ENCODE measurements around the gene SLAMF1. TPM values are rescaled to one million over a fixed set of nuclear protein-coding genes. Genes with fewer than 3 reads are reported as not detected.
"Not testable (repeated sequence)": the region's sequence is repeated elsewhere in the genome, so short reads cannot be mapped to it uniquely, and the experiment has no call there.

SLAMF1 gene, protein sequence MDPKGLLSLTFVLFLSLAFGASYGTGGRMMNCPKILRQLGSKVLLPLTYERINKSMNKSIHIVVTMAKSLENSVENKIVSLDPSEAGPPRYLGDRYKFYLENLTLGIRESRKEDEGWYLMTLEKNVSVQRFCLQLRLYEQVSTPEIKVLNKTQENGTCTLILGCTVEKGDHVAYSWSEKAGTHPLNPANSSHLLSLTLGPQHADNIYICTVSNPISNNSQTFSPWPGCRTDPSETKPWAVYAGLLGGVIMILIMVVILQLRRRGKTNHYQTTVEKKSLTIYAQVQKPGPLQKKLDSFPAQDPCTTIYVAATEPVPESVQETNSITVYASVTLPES
- total RNA-seq = 46.6 TPM
- polyA plus RNA-seq = 115 TPM
- long read RNA-seq, donor 1, full-length matches to known transcripts = 3 of 3 reads
- long read RNA-seq, donor 1, partial matches to known transcripts = 0 of 3 reads
- long read RNA-seq, donor 1, other reads (novel, unspliced or antisense) = 0 of 3 reads
- long read RNA-seq, donor 2, full-length matches to known transcripts = 36 of 98 reads
- long read RNA-seq, donor 2, partial matches to known transcripts = 56 of 98 reads
- long read RNA-seq, donor 2, other reads (novel, unspliced or antisense) = 6 of 98 reads
- long read RNA-seq, donor 3, full-length matches to known transcripts = 39 of 85 reads
- long read RNA-seq, donor 3, partial matches to known transcripts = 46 of 85 reads
- long read RNA-seq, donor 3, other reads (novel, unspliced or antisense) = 0 of 85 reads
- long read RNA-seq, donor 4, full-length matches to known transcripts = 8 of 26 reads
- long read RNA-seq, donor 4, partial matches to known transcripts = 18 of 26 reads
- long read RNA-seq, donor 4, other reads (novel, unspliced or antisense) = 0 of 26 reads
- long read RNA-seq, donor 5, full-length matches to known transcripts = 12 of 25 reads
- long read RNA-seq, donor 5, partial matches to known transcripts = 13 of 25 reads
- long read RNA-seq, donor 5, other reads (novel, unspliced or antisense) = 0 of 25 reads
- long read RNA-seq, donor 6, full-length matches to known transcripts = 15 of 40 reads
- long read RNA-seq, donor 6, partial matches to known transcripts = 25 of 40 reads
- long read RNA-seq, donor 6, other reads (novel, unspliced or antisense) = 0 of 40 reads
- long read RNA-seq, donor 7, full-length matches to known transcripts = 17 of 29 reads
- long read RNA-seq, donor 7, partial matches to known transcripts = 12 of 29 reads
- long read RNA-seq, donor 7, other reads (novel, unspliced or antisense) = 0 of 29 reads
- long read RNA-seq, donor 8, full-length matches to known transcripts = 9 of 9 reads
- long read RNA-seq, donor 8, partial matches to known transcripts = 0 of 9 reads
- long read RNA-seq, donor 8, other reads (novel, unspliced or antisense) = 0 of 9 reads
- long read RNA-seq, donor 9, full-length matches to known transcripts = 24 of 42 reads
- long read RNA-seq, donor 9, partial matches to known transcripts = 13 of 42 reads
- long read RNA-seq, donor 9, other reads (novel, unspliced or antisense) = 5 of 42 reads
- long read RNA-seq, donor 10, full-length matches to known transcripts = 15 of 34 reads
- long read RNA-seq, donor 10, partial matches to known transcripts = 19 of 34 reads
- long read RNA-seq, donor 10, other reads (novel, unspliced or antisense) = 0 of 34 reads

DNA sequence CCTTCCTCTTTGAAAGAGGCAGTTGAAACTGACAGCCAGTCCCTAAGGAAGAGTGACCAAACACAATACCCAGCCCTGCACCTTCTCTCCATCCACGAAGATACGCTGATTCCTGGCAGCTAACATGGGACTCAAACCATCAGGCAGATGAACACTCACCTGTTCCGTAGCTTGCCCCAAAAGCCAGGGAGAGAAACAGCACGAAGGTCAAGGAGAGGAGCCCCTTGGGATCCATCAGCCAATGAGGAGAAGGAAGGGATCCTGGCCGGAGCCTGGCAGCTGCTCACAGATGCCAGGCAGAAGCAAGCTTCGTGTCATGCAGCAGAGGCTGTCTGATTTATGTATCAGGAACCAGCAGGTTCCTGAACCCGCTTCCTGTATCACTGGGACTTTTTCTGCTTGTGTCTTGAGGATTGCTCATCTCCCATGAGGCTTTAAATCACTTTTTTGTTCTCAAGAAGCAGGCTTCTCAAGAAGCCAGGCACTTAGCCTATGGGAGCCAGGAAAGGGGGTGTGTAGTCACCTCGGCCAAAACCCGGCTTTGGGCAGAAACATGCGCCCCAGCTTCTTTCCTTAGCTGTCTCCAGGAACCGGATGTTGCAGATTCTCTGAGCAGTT, at the start of gene SLAMF1:
Gene SLAMF1 (minus strand): TSS at position 334 of the 618 bp plus-strand sequence. CDS start 99 bp downstream, at position 235.
- H3K4me1 ChIP-seq (ENCODE audit: control insufficient read depth in 2 of 2, insufficient read depth in 2 of 2, low read length in 2 of 2) = peaks cover 9 to 55% of the 10 kb centered on the region in 2 donors
- H3K4me3 ChIP-seq (ENCODE audit: low read length in 2 of 2) = peak within 1 kb of the TSS; percentile 72 to 75
- H3K27ac ChIP-seq (ENCODE audit: low read depth in 1 of 2, low read length in 1 of 2) = peak within 1 kb of the TSS; percentile 84 to 90
- H3K36me3 ChIP-seq (ENCODE audit: control insufficient read depth in 2 of 2, insufficient read depth in 2 of 2, low read length in 1 of 2) = peaks cover 5 to 10% of the 10 kb centered on the region in 2 donors
- DNase-seq (ENCODE audit: low read depth in 6 of 9, low spot score in 9 of 9) = peak in 6 of 9 donors; percentile 49 to 83 (median 68)
- WGBS = 21% methylated on average over 11 of the region's 11 CpGs
- no peaks in the 10 kb centered on the region for H3K27me3 ChIP-seq (ENCODE audit: control insufficient read depth in 2 of 2, insufficient read depth in 1 of 2, low read length in 1 of 2)
- H3K9me3 ChIP-seq (ENCODE audit: control insufficient read depth in 2 of 2, insufficient read depth in 1 of 2, low read length in 1 of 2) = no peaks in the 10 kb centered on the region

DNA sequence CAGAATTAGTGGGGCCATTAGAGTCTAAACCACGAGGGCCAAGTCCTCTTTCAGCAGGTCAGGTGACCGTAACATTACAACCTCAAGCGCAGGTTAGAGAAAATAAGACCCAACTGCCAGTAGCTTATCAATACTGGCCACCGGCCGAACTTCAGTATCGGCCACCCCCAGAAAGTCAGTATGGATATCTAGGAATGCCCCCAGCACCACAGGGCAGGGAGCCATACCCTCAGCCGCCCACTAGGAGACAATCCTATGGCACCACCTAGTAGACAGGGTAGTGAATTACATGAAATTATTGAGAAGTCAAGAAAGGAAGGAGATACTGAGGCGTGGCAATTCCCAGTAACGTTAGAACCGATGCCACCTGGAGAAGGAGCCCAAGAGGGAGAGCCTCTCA, 45.5 kb upstream of the SLAMF1 start:
- peaks cover 0 to 13% of the 10 kb centered on the region in 2 donors for H3K36me3 ChIP-seq (ENCODE audit: control insufficient read depth in 2 of 2, insufficient read depth in 2 of 2, low read length in 1 of 2)
- not testable (repeated sequence) for H3K4me1 ChIP-seq (ENCODE audit: control insufficient read depth in 2 of 2, insufficient read depth in 2 of 2, low read length in 2 of 2); H3K4me3 ChIP-seq (ENCODE audit: low read length in 2 of 2); H3K27ac ChIP-seq (ENCODE audit: low read depth in 1 of 2, low read length in 1 of 2); DNase-seq (ENCODE audit: low read depth in 6 of 9, low spot score in 9 of 9); H3K27me3 ChIP-seq (ENCODE audit: control insufficient read depth in 2 of 2, insufficient read depth in 1 of 2, low read length in 1 of 2); H3K9me3 ChIP-seq (ENCODE audit: control insufficient read depth in 2 of 2, insufficient read depth in 1 of 2, low read length in 1 of 2)
- 93% methylated on average over 10 of the region's 10 CpGs for WGBS

DNA sequence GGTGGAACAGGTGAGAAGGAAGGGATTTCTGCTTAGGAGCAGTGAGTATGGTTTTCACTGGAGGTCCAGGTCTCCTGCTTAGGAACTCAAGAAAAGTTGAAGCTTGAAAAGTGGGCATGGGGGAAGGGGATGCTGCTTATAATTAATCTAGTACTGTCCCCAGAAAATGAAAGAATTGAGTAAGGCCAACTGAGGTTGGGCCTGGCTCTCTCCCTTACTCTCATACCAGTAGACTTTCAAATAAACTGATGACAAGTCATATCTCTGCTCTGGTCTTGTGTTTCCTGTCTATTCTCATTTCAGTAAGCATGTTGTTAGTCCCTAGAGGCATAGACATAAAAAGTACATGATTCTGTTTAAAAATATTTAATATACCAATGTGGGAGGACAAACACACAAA, 38.4 kb upstream of the SLAMF1 start:
- Histone ChIP-seq H3K27ac (ENCODE audit: low read depth in 1 of 2, low read length in 1 of 2) (no peak overlapping the region), H3K4me3 (ENCODE audit: low read length in 2 of 2) (no peak overlapping the region), H3K4me1 (ENCODE audit: control insufficient read depth in 2 of 2, insufficient read depth in 2 of 2, low read length in 2 of 2) (peaks cover 11 to 38% of the 10 kb centered on the region in 2 donors), H3K9me3 (ENCODE audit: control insufficient read depth in 2 of 2, insufficient read depth in 1 of 2, low read length in 1 of 2) (no peaks in the 10 kb centered on the region), H3K36me3 (ENCODE audit: control insufficient read depth in 2 of 2, insufficient read depth in 2 of 2, low read length in 1 of 2) (peaks cover 38 to 70% of the 10 kb centered on the region in 2 donors), H3K27me3 (ENCODE audit: control insufficient read depth in 2 of 2, insufficient read depth in 1 of 2, low read length in 1 of 2) (no peaks in the 10 kb centered on the region)
- no peak for DNase-seq (ENCODE audit: low read depth in 6 of 9, low spot score in 9 of 9)

DNA sequence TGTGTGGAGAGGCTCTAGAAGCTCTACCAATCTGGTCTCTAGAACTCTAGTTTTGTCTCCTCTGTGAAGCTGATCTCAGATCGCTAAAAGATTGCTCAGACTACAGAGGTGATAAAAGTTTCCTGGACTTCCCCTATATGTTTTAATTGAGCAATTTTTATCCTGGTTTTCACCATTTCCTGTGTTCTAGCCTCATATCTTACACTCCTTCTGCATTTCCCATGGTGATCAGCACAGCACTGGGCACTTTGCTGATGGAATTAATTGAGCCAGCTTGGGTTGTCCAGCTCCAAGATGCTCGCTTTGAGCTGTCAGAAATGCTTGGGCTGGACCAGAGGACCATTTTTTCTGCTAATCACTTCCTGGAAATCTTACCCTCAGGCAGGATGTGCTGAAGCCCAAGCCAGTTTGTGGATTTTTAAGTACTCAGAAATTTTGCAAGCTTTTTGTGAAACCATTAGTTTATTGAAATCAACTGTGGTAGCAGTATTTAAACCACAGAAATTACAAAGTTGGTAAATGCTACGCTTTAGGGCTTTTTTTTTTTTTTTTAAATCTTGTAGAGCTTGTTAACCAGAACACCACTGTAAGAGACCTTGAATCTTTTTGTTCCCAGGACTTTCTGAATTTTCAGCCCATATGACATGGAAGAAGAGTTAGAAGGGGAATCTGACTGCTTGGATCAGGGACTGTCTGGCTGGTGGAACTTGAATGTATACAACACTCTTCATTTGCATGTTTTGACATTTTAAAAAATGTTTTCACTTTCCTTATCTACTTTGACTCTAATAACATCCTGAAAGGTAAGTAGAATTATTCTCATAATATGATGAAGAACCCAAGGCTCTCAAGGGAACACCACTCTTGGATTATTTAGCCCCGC, 36.4 kb upstream of the SLAMF1 start:
- 76% methylated on average over 4 of the region's 4 CpGs for WGBS
- Histone ChIP-seq H3K9me3 (ENCODE audit: control insufficient read depth in 2 of 2, insufficient read depth in 1 of 2, low read length in 1 of 2) (no peaks in the 10 kb centered on the region), H3K4me3 (ENCODE audit: low read length in 2 of 2) (no peak overlapping the region), H3K36me3 (ENCODE audit: control insufficient read depth in 2 of 2, insufficient read depth in 2 of 2, low read length in 1 of 2) (peaks cover 54 to 87% of the 10 kb centered on the region in 2 donors), H3K27ac (ENCODE audit: low read depth in 1 of 2, low read length in 1 of 2) (peak overlapping the region; percentile 35 to 46), H3K4me1 (ENCODE audit: control insufficient read depth in 2 of 2, insufficient read depth in 2 of 2, low read length in 2 of 2) (peaks cover 8 to 34% of the 10 kb centered on the region in 2 donors), H3K27me3 (ENCODE audit: control insufficient read depth in 2 of 2, insufficient read depth in 1 of 2, low read length in 1 of 2) (no peaks in the 10 kb centered on the region)
- DNase-seq (ENCODE audit: low read depth in 6 of 9, low spot score in 9 of 9) = no peak

DNA sequence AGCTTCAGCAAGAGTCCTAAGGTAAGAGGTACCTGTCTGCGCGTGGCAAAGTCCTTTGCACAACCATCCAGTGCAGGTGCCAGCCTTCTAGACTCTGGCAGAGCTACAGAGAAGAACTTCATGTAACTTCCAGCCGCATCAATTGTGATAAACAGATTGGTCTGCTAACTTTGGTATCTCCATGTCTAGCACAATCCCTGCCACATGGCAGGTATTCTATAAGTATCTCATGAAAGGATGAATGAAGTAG, 35.0 kb upstream of the SLAMF1 start:
- no peak for DNase-seq (ENCODE audit: low read depth in 6 of 9, low spot score in 9 of 9)
- Histone ChIP-seq H3K9me3 (ENCODE audit: control insufficient read depth in 2 of 2, insufficient read depth in 1 of 2, low read length in 1 of 2) (no peaks in the 10 kb centered on the region), H3K27ac (ENCODE audit: low read depth in 1 of 2, low read length in 1 of 2) (peak overlapping the region in 1 of 2 donors; percentile 6), H3K36me3 (ENCODE audit: control insufficient read depth in 2 of 2, insufficient read depth in 2 of 2, low read length in 1 of 2) (peaks cover 68 to 95% of the 10 kb centered on the region in 2 donors), H3K4me1 (ENCODE audit: control insufficient read depth in 2 of 2, insufficient read depth in 2 of 2, low read length in 2 of 2) (peaks cover 10 to 48% of the 10 kb centered on the region in 2 donors), H3K4me3 (ENCODE audit: low read length in 2 of 2) (no peak overlapping the region), H3K27me3 (ENCODE audit: control insufficient read depth in 2 of 2, insufficient read depth in 1 of 2, low read length in 1 of 2) (no peaks in the 10 kb centered on the region)
- WGBS = 97% methylated on average over 3 of the region's 3 CpGs

DNA sequence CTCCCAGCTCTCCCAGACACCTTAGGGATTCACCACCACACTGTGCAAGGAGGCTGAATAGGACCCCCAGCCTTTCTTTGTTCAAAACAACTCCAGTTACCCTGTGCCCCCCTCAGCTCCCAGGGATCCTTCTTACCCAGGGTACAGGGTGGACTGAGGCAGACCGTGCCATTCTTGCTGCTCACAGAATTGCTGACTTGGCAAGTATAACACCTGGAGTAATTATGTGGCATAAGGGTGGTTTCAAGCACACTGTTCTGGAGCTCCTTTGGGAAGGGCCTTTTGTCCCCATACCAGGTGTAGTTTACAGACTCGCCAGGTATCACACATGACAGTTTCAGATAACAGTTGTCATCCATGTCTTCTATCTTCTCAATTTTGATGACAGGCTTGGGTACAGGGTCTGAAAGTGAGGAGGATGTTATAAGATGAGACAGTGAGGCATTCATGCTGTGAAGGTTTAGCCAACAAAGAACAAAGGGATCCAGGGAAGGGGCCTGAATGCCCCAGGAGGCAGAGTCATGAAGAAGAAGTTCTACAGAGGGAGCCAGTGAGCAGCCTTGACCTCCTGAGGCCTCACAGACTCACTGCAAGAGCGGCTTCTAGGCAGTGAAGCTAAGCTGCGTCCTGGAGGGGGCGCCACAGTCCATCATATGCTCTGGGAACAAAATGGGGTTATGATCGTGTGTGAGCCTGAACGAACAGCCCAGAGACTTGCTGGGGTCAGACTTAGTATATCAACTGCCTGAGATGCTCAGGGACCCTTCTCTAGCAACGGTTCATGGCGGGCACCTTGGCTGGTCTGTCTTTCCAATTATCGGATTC, 34.4 kb upstream of the SLAMF1 start:
- peak; percentile 63 to 94 (median 85) for DNase-seq (ENCODE audit: low read depth in 6 of 9, low spot score in 9 of 9)
- H3K9me3 ChIP-seq (ENCODE audit: control insufficient read depth in 2 of 2, insufficient read depth in 1 of 2, low read length in 1 of 2) = no peaks in the 10 kb centered on the region
- WGBS = 73% methylated on average over 10 of the region's 10 CpGs
- H3K27ac ChIP-seq (ENCODE audit: low read depth in 1 of 2, low read length in 1 of 2) = peak overlapping the region in 1 of 2 donors; percentile 6
- peaks cover 11 to 52% of the 10 kb centered on the region in 2 donors for H3K4me1 ChIP-seq (ENCODE audit: control insufficient read depth in 2 of 2, insufficient read depth in 2 of 2, low read length in 2 of 2)
- H3K4me3 ChIP-seq (ENCODE audit: low read length in 2 of 2) = no peak overlapping the region
- no peaks in the 10 kb centered on the region for H3K27me3 ChIP-seq (ENCODE audit: control insufficient read depth in 2 of 2, insufficient read depth in 1 of 2, low read length in 1 of 2)
- peaks cover 69 to 95% of the 10 kb centered on the region in 2 donors for H3K36me3 ChIP-seq (ENCODE audit: control insufficient read depth in 2 of 2, insufficient read depth in 2 of 2, low read length in 1 of 2)

DNA sequence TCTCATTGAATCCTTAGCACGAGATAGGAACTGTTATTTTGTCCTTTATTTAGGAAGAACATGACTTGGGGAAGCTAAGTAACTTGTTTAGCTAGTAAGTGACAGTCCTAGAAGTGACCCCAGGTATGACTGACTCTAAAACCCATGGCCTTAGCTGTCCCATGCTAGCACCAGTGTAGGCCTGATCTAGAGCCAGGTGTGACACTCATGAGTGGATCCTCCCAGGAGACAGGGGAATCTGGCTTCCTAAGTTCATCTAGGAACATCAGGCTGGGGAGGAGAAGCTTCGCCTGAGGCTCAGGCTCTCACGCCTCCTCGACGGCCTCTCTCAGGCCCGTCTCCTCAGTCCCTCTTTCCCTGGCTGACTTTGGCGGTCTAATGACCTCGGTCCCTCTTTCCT, 33.6 kb upstream of the SLAMF1 start:
- H3K27me3 ChIP-seq (ENCODE audit: control insufficient read depth in 2 of 2, insufficient read depth in 1 of 2, low read length in 1 of 2) = no peaks in the 10 kb centered on the region
- H3K4me1 ChIP-seq (ENCODE audit: control insufficient read depth in 2 of 2, insufficient read depth in 2 of 2, low read length in 2 of 2) = peaks cover 17 to 60% of the 10 kb centered on the region in 2 donors
- H3K4me3 ChIP-seq (ENCODE audit: low read length in 2 of 2) = no peak overlapping the region
- DNase-seq (ENCODE audit: low read depth in 6 of 9, low spot score in 9 of 9) = no peak
- H3K27ac ChIP-seq (ENCODE audit: low read depth in 1 of 2, low read length in 1 of 2) = no peak overlapping the region
- H3K9me3 ChIP-seq (ENCODE audit: control insufficient read depth in 2 of 2, insufficient read depth in 1 of 2, low read length in 1 of 2) = no peaks in the 10 kb centered on the region
- 98% methylated on average over 8 of the region's 8 CpGs for WGBS
- H3K36me3 ChIP-seq (ENCODE audit: control insufficient read depth in 2 of 2, insufficient read depth in 2 of 2, low read length in 1 of 2) = peaks cover 64 to 94% of the 10 kb centered on the region in 2 donors

All from thymus (tissue), 14 donors.